ENCODE results near the gene SET. TPM values are rescaled to one million over a fixed set of nuclear protein-coding genes. Genes with fewer than 3 reads are reported as not detected.
A peak's percentile ranks its signal among the peaks of the same experiment; 100 is the strongest.
"Not testable (repeated sequence)": the region's sequence is repeated elsewhere in the genome, so short reads cannot be mapped to it uniquely, and the experiment has no call there.

SET gene
- 339 TPM for polyA plus RNA-seq
- long read RNA-seq, donor 1, transcript SET-201 (8 exons, 2,915 nt): major isoform, 66 of 118 reads
- long read RNA-seq, donor 1, partial matches to known transcripts: 49 of 118 reads
- long read RNA-seq, donor 1, other reads (novel, unspliced or antisense): 0 of 118 reads
- long read RNA-seq, donor 2, transcript SET-204 (8 exons, 2,850 nt): minor isoform, 10 of 206 reads
- long read RNA-seq, donor 2, transcript SET-201 (8 exons, 2,915 nt): major isoform, 101 of 206 reads
- long read RNA-seq, donor 2, partial matches to known transcripts: 89 of 206 reads
- long read RNA-seq, donor 2, other reads (novel, unspliced or antisense): 6 of 206 reads
- long read RNA-seq, donor 3: 0 reads
- long read RNA-seq, donor 4, transcript SET-201 (8 exons, 2,915 nt): major isoform, 11 of 26 reads
- long read RNA-seq, donor 4, partial matches to known transcripts: 15 of 26 reads
- long read RNA-seq, donor 4, other reads (novel, unspliced or antisense): 0 of 26 reads
- long read RNA-seq, donor 5, transcript SET-201 (8 exons, 2,915 nt): major isoform, 70 of 92 reads
- long read RNA-seq, donor 5, partial matches to known transcripts: 20 of 92 reads
- long read RNA-seq, donor 5, other reads (novel, unspliced or antisense): 0 of 92 reads
- long read RNA-seq, donor 6, transcript SET-204 (8 exons, 2,850 nt): minor isoform, 6 of 240 reads
- long read RNA-seq, donor 6, transcript SET-201 (8 exons, 2,915 nt): major isoform, 108 of 240 reads
- long read RNA-seq, donor 6, partial matches to known transcripts: 126 of 240 reads
- long read RNA-seq, donor 6, other reads (novel, unspliced or antisense): 0 of 240 reads
- long read RNA-seq, donor 7, transcript SET-201 (8 exons, 2,915 nt): major isoform, 46 of 100 reads
- long read RNA-seq, donor 7, partial matches to known transcripts: 52 of 100 reads
- long read RNA-seq, donor 7, other reads (novel, unspliced or antisense): 0 of 100 reads
- long read RNA-seq, donor 8, transcript SET-204 (8 exons, 2,850 nt): minor isoform, 9 of 843 reads
- long read RNA-seq, donor 8, transcript SET-201 (8 exons, 2,915 nt): major isoform, 111 of 843 reads
- long read RNA-seq, donor 8, partial matches to known transcripts: 721 of 843 reads
- long read RNA-seq, donor 8, other reads (novel, unspliced or antisense): 0 of 843 reads
- long read RNA-seq, donor 9, transcript SET-204 (8 exons, 2,850 nt): minor isoform, 8 of 540 reads
- long read RNA-seq, donor 9, transcript SET-201 (8 exons, 2,915 nt): major isoform, 72 of 540 reads
- long read RNA-seq, donor 9, partial matches to known transcripts: 460 of 540 reads
- long read RNA-seq, donor 9, other reads (novel, unspliced or antisense): 0 of 540 reads
- long read RNA-seq, donor 10, transcript SET-201 (8 exons, 2,915 nt): major isoform, 147 of 234 reads
- long read RNA-seq, donor 10, partial matches to known transcripts: 84 of 234 reads
- long read RNA-seq, donor 10, other reads (novel, unspliced or antisense): 0 of 234 reads
- long read RNA-seq, donor 11, transcript SET-201 (8 exons, 2,915 nt): major isoform, 99 of 159 reads
- long read RNA-seq, donor 11, transcript SET-204 (8 exons, 2,850 nt): minor isoform, 8 of 159 reads
- long read RNA-seq, donor 11, partial matches to known transcripts: 52 of 159 reads
- long read RNA-seq, donor 11, other reads (novel, unspliced or antisense): 0 of 159 reads

- WGBS (ENCODE audit: insufficient coverage, low lambda C conversion rate): no CpG with 5 or more reads among the region's 93 CpGs
- DNase-seq: peak; percentile 96 to 98
- Histone ChIP-seq H3K9me3 (ENCODE audit: control insufficient read depth, low read depth, low read length) (no peaks in the 10 kb centered on the region), H3K27me3 (ENCODE audit: control insufficient read depth, insufficient read depth, low read length) (no peaks in the 10 kb centered on the region), H3K27ac (ENCODE audit: low read length) (peak within 1 kb of the TSS; percentile 91), H3K36me3 (ENCODE audit: control insufficient read depth, insufficient read depth, low read length) (peaks cover 25% of the 10 kb centered on the region), H3K4me1 (ENCODE audit: control insufficient read depth, insufficient read depth, low read length) (peaks cover 34% of the 10 kb centered on the region), H3K4me3 (ENCODE audit: low read length) (peak within 1 kb of the TSS; percentile 74)
These were observed at the start of gene SET for GRCh38 chr9:128688501-128689292. SET (plus strand) TSS chr9:128689222; CDS start chr9:128689583, 361 bp downstream.

- Histone ChIP-seq H3K4me1 (ENCODE audit: control insufficient read depth, insufficient read depth, low read length) (peaks cover 9% of the 10 kb centered on the region), H3K36me3 (ENCODE audit: control insufficient read depth, insufficient read depth, low read length) (peaks cover 12% of the 10 kb centered on the region), H3K27ac (ENCODE audit: low read length) (no peak overlapping the region), H3K9me3 (ENCODE audit: control insufficient read depth, low read depth, low read length) (no peaks in the 10 kb centered on the region), H3K27me3 (ENCODE audit: control insufficient read depth, insufficient read depth, low read length) (no peaks in the 10 kb centered on the region), H3K4me3 (ENCODE audit: low read length) (no peak overlapping the region)
- WGBS (ENCODE audit: insufficient coverage, low lambda C conversion rate): no CpG with 5 or more reads among the region's 18 CpGs
- DNase-seq: no peak
These were observed 48.4 kb upstream of the SET start for GRCh38 chr9:128640603-128641002.

DNA sequence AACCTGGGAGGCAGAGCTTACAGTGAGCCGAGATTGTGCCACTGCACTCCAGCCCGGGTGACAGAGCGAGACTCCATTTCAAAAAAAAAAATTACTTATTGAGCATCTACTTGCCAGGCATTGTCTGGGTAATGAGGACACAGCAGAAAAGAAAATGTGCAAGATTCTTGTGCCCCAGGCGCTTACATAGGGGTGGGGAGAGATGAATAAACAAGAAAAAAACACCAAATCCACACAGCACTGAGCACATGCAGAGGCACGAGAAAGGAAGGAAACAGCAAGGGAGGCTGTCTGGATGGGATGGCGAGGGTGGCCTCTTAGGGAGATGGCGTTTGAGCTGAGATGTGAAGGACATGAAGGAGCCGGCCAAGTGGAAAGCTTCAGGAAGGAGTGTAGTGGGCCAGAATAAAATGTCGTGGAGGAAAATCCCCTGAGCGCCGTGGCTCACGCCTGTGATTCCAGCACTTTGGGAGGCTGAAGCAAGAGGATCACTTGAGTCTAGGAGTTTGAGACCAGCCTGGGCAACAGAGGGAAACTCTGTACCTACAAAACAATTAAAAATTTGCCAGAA is 46.3 kb upstream of the SET start:
- Histone ChIP-seq H3K36me3 (ENCODE audit: control insufficient read depth, insufficient read depth, low read length) (peaks cover 9% of the 10 kb centered on the region), H3K27ac (ENCODE audit: low read length) (no peak overlapping the region), H3K27me3 (ENCODE audit: control insufficient read depth, insufficient read depth, low read length) (no peaks in the 10 kb centered on the region)

DNA sequence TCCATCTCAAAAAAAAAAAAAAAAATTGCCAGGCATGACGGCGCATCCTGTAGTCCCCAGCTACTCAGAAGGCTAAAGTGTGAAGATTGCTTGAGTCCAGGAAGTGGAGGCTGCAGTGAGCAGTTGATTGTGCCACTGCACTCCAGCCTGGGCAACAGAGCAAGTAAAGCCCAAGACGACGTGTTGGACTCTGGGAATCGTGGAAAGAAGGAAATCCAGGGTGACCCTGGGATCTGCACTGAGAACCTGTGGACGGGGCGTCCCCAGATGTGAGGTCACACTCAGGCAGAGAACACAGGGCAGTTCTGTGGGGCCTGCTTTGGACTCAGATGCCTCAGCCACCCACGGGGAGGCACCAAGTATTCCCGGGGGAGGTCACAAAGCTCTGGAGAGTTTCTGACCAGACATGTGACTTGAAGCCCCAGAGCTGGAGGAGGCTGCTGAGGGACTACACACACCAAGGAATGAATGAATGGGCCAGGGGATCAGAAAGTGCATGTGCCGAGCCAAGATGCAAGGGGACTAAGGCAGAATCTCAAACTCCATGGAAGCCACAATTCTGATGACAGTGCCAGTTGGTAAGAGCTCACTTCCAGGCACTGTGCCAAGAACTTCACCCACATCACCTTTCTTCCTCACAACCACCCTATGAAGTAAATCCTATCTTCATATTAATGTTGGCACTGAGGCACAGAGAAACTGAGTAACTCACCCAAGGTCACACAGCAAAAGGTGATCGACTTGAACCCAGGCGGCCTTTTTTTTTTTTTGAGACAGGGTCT is 45.3 kb upstream of the SET start:
- WGBS (ENCODE audit: insufficient coverage, low lambda C conversion rate): 80% methylated on average over 1 of the region's 12 CpGs
- H3K4me1 ChIP-seq (ENCODE audit: control insufficient read depth, insufficient read depth, low read length): no peaks in the 10 kb centered on the region

More for the DNA sequence above, 46.3 kb upstream of the SET start:
- no peak overlapping the region for H3K4me3 ChIP-seq (ENCODE audit: low read length)
- no peak for DNase-seq
- 100% methylated on average over 3 of the region's 12 CpGs for WGBS (ENCODE audit: insufficient coverage, low lambda C conversion rate)
- H3K9me3 ChIP-seq (ENCODE audit: control insufficient read depth, low read depth, low read length): no peaks in the 10 kb centered on the region
- H3K4me1 ChIP-seq (ENCODE audit: control insufficient read depth, insufficient read depth, low read length): no peaks in the 10 kb centered on the region

GRCh38 chr9:128648206-128648605 is 40.8 kb upstream of the SET start:
- not testable (repeated sequence) for H3K36me3 ChIP-seq (ENCODE audit: control insufficient read depth, insufficient read depth, low read length); H3K4me1 ChIP-seq (ENCODE audit: control insufficient read depth, insufficient read depth, low read length); H3K27ac ChIP-seq (ENCODE audit: low read length); H3K4me3 ChIP-seq (ENCODE audit: low read length); H3K27me3 ChIP-seq (ENCODE audit: control insufficient read depth, insufficient read depth, low read length); DNase-seq; H3K9me3 ChIP-seq (ENCODE audit: control insufficient read depth, low read depth, low read length)
- no CpG with 5 or more reads among the region's 9 CpGs for WGBS (ENCODE audit: insufficient coverage, low lambda C conversion rate)

More for the DNA sequence above, 45.3 kb upstream of the SET start:
- Histone ChIP-seq H3K36me3 (ENCODE audit: control insufficient read depth, insufficient read depth, low read length) (peaks cover 8% of the 10 kb centered on the region), H3K27ac (ENCODE audit: low read length) (no peak overlapping the region), H3K27me3 (ENCODE audit: control insufficient read depth, insufficient read depth, low read length) (no peaks in the 10 kb centered on the region), H3K9me3 (ENCODE audit: control insufficient read depth, low read depth, low read length) (no peaks in the 10 kb centered on the region), H3K4me3 (ENCODE audit: low read length) (no peak overlapping the region)
- no peak for DNase-seq

DNA sequence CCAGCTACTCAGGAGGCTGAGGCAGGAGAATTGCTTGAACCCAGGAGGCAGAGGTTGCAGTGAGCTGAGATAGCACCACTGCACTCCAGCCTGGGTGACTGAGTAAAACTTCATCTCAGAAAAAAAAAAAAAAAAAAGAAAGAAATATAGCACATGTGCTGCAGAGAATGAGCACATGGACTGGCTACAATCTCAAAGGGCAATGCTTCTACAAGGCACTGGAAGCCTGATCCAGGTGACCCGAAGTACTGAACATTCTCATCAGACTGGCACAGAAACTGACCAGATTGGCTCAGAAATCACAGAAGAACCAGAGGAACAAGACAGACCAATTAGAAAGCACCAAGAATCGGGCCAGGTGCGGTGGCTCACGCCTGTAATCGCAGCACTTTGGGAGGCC is 37.2 kb upstream of the SET start:
- H3K27ac ChIP-seq (ENCODE audit: low read length): no peak overlapping the region

DNA sequence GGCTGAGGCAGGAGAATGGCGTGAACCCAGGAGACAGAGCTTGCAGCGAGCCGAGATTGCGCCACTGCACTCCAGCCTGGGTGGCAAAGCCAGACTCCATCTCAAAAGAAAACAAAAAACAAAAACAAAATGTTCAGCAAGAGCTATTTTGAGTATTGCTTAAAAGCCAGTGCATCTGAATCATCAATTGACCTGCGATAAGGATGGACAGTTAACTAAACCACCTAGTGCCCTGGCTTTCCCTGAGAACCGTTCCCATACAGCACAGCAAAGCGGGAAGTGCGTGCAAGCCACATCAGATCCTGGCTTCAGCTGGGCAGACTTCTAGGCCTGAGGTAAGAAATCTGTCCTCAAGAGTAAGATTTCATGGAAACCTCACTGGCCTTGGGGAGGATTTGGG is 35.1 kb upstream of the SET start:
- Histone ChIP-seq H3K36me3 (ENCODE audit: control insufficient read depth, insufficient read depth, low read length) (no peaks in the 10 kb centered on the region), H3K4me1 (ENCODE audit: control insufficient read depth, insufficient read depth, low read length) (peaks cover 4% of the 10 kb centered on the region), H3K9me3 (ENCODE audit: control insufficient read depth, low read depth, low read length) (no peaks in the 10 kb centered on the region), H3K27me3 (ENCODE audit: control insufficient read depth, insufficient read depth, low read length) (no peaks in the 10 kb centered on the region), H3K27ac (ENCODE audit: low read length) (no peak overlapping the region), H3K4me3 (ENCODE audit: low read length) (no peak overlapping the region)
- no peak for DNase-seq
- WGBS (ENCODE audit: insufficient coverage, low lambda C conversion rate): no CpG with 5 or more reads among the region's 8 CpGs

More for the DNA sequence above, 37.2 kb upstream of the SET start:
- Histone ChIP-seq H3K36me3 (ENCODE audit: control insufficient read depth, insufficient read depth, low read length) (no peaks in the 10 kb centered on the region), H3K27me3 (ENCODE audit: control insufficient read depth, insufficient read depth, low read length) (no peaks in the 10 kb centered on the region), H3K4me3 (ENCODE audit: low read length) (no peak overlapping the region), H3K4me1 (ENCODE audit: control insufficient read depth, insufficient read depth, low read length) (no peaks in the 10 kb centered on the region), H3K9me3 (ENCODE audit: control insufficient read depth, low read depth, low read length) (no peaks in the 10 kb centered on the region)
- no peak for DNase-seq
- no CpG with 5 or more reads among the region's 5 CpGs for WGBS (ENCODE audit: insufficient coverage, low lambda C conversion rate)

DNA sequence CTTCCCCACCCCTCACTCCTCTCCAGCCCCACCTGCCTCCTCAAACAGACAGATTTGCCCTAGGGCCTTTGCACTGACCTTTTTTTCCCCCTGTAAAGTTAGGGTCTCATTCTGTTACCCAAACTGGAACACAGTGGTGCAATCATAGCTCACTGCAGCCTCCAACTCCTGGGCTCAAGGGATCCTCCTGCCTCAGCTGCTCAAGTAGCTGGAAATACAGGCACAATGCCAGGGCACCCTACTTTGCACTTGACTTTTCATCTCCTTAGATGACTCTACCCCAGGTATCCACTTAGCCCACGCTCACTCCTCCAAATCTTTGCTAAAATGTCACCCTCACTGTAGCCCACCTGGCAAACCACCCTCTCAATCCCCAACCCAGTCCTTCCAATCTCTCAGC is 34.5 kb upstream of the SET start:
- 100% methylated on average over 1 of the region's 1 CpG for WGBS (ENCODE audit: insufficient coverage, low lambda C conversion rate)
- H3K9me3 ChIP-seq (ENCODE audit: control insufficient read depth, low read depth, low read length): no peaks in the 10 kb centered on the region

More for the DNA sequence above, 34.5 kb upstream of the SET start:
- H3K27me3 ChIP-seq (ENCODE audit: control insufficient read depth, insufficient read depth, low read length): no peaks in the 10 kb centered on the region
- H3K36me3 ChIP-seq (ENCODE audit: control insufficient read depth, insufficient read depth, low read length): no peaks in the 10 kb centered on the region
- no peak overlapping the region for H3K4me3 ChIP-seq (ENCODE audit: low read length)
- H3K4me1 ChIP-seq (ENCODE audit: control insufficient read depth, insufficient read depth, low read length): peaks cover 4% of the 10 kb centered on the region
- H3K27ac ChIP-seq (ENCODE audit: low read length): no peak overlapping the region
- DNase-seq: no peak

Data from large intestine (tissue), 12 donors.